GM19351 (cell line): ENCODE results near the gene MRAP2.
"Not testable (repeated sequence)": the region's sequence is repeated elsewhere in the genome, so short reads cannot be mapped to it uniquely, and the experiment has no call there.

Source experiments
- ATAC-seq: cut with Tn5 transposase; IDR thresholded peaks from one replicate; pipeline ENCODE4 v1.9.1; 2021; ENCODE audit warnings: mild to moderate bottlenecking, moderate library complexity; ENCODE audit not compliant: unreplicated experiment

MRAP2 gene

DNA sequence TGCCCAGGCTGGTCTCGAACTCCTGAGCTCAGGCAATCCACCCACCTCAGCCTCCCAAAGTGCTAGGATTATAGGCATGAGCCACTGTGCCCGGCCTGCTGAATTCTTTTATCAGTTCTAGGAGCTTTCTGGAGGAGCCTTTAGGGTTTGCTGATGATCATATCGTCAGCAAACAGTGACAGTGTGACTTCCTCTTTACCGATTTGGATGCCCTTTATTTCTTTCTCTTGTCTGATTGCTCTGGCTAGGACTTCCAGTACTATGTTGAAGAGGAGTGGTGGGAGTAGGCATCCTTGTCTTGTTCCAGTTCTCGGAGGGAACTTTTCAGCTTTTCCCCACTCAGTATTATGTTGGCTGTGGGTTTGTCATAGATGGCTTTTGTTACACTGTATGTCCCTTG is 35.3 kb downstream of the MRAP2 start:
- ATAC-seq, result not testable (repeated sequence)

DNA sequence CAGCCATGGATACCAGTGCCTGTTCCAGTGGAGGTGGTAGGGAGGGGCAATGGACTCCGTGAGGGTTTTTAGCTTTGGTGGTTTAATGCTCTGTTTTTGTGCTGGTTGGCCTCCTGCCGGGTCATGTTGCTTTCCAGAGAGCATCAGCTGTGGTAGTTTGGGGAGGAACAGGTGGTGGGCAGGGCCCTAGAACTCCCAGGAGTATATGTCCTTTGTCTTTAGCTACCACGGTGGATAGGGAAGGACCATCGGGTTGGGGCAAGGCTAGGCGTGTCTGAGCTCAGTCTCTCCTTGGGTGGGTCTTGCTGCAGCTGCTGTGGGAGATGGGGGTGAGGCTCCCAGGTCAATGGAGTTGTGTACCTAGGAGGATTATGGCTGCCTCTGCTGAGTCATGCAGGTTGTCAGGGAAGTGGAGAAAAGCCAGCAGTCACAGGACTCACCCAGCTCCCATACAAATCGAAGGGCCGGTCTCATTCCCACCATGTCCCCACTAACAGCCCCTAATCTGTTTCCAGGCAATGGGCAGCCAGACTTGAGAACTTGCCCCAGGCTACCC is 38.9 kb downstream of the MRAP2 start:
- ATAC-seq, result no peak

DNA sequence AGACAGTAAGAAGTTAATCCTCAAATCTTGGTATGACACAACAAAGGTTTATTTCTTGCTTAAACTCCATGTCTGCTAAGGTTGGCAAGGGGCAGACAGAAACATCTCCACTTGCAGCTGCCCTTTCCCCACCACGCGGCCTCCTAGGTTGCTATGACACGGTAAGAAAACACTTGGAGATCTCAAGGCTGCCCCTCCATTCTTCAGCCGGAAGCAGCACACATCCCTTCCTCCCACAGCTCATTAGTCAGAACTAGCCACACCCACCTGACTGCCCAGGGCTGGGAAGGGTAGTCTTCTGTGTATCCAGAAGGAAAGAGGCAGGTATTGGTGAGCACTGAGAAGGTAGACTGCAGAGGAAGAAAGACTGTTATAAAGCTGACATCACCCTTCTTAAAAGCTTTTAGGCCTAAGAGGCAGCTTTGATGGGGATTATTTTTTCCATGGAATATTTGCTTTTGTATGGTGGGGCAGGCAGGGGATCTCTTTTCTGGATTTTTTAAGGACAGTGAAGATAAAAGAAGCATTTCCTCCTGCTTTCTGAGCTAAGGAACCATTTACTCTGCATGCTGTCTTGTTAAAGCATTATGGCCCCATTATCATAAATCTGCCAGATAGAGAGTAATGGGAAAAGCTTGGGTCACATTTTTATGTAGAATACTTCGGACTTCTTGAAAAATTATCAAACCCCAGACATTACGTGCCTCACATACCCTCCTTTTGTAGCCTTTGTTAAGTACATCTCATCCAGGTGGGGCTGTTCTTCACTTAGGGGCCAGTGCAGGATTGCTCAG is 41.6 kb downstream of the MRAP2 start:
- ATAC-seq, result no peak

DNA sequence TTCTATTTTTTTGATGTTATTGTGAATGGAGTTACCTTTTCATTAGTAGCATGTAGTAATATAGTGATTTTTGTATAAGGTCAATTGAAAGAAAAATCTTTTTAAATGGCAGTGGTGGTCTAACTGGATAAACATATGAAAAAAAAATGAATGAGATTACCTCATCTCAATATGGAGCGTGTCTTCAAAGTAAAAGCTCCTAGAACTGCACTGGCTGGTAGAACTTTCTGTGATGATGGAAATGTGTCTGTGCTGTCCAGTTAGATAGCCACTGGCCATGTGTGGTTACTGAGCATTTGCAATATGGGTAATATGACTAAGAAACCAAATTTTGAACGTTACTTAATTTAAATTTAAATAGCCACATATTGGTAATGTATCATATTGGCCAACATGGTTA is 44.1 kb downstream of the MRAP2 start:
- no peak for ATAC-seq

DNA sequence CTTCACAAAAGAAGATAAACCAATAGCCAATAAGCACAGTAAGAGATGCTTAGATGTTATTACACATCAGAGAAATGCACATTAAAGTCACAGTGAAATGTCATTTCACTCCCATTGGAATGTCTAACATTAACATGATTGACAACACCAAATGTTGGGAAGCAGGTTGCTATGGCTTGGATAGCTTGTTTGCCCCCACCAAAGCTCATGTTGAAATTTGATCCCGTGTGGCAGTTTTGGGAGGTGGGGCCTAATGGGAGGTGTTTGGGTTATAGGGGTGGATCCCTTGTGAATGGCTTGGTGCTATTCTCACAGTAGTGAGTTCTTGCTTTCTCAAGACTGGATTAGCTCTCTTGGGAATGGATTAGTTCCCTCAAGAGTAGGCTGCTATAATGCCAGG is 44.8 kb downstream of the MRAP2 start:
- ATAC-seq, result no peak

- no peak for ATAC-seq
Observed at GRCh38 chr6:84081222-84081621, 47.6 kb downstream of the MRAP2 start.

GRCh38 chr6:84082689-84083265 is 49.2 kb downstream of the MRAP2 start:
- no peak for ATAC-seq

DNA sequence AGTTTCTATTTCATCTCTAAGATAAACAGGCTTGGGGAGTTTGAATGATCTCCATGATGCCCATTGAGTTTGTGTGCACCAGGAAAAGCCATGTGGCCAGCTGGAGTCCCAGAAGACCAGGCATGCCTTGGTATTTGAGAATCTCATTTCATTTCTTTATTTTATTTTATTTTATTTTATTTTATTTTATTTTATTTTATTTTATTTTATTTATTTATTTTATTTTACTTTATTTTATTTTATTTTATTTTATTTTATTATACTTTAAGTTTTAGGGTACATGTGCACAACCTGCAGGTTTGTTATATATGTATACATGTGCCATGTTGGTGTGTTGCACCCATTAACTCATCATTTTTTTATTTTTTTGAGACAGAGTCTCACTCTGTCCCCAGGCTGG is 51.1 kb downstream of the MRAP2 start:
- not testable (repeated sequence) for ATAC-seq

GRCh38 chr6:84086056-84086455 is 52.5 kb downstream of the MRAP2 start:
- ATAC-seq, result no peak

DNA sequence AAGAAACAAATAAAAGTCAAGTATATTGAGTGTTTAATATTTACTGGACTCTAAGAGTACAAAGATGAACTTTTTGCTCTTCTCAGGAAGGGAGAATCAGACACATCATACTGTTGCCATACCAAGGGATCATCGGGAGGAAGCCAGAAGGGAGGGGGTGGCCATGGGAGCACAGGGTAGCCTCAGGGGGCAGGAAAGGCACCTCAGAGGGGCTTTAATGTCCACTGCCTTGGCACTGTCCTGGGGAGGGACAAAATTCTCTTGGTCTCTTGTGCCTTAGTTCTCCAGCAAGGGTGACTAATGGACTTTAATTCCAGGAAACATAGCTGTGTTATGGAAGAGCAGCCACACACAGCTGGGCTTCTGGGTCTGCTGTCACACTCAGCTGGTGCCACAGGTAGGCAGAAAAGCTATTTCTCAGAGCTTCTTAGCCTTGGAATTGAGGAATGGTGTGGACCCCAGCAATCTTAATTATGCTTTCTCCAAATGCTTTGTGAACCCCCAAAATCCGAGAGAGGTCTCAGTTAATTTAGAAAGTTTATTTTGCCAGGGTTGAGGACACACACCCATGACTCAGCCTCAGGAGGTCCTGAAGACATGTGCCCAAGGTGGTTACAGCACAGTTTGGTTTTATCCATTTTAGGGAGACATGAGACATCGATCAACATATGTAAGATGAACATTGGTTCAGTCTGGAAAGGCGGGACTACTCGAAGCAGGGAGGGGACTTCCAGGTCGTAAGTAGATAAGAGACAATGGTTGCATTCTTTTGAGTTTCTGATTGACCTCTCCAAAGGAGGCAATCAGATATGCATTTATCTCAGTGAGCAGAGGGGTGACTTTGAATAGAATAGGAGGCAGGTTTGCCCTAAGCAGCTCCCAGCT is 53.2 kb downstream of the MRAP2 start:
- no peak for ATAC-seq

- ATAC-seq, result no peak
Observed at GRCh38 chr6:84089081-84089480, 55.5 kb downstream of the MRAP2 start.

GRCh38 chr6:84089552-84089951 is 56.0 kb downstream of the MRAP2 start:
- no peak for ATAC-seq

GRCh38 chr6:84093441-84094435 is 60.2 kb downstream of the MRAP2 start:
- peak; percentile 75 for ATAC-seq

DNA sequence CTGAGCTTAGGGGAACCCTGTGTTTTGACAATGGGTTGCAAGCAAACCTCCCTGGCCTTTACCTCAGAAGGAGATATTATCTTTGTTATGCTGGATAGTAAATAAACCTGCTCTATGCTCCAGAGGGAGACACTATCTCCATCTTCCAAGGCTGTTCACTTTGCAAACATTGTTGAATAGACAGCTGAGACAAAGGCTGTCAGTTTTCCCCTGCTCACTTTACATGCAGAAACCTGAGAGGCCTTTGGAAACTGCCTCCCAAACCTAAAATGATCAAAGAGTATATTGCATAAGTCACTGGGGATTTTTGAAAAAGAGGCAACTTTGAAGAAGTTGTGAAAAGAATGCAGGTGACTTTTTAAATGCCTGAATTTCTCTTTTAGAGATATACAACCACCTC is 61.6 kb downstream of the MRAP2 start:
- no peak for ATAC-seq

- ATAC-seq, result no peak
Observed at GRCh38 chr6:84103029-84103428, 69.5 kb downstream of the MRAP2 start.

GRCh38 chr6:84105215-84105924 is 71.8 kb downstream of the MRAP2 start:
- not testable (repeated sequence) for ATAC-seq

DNA sequence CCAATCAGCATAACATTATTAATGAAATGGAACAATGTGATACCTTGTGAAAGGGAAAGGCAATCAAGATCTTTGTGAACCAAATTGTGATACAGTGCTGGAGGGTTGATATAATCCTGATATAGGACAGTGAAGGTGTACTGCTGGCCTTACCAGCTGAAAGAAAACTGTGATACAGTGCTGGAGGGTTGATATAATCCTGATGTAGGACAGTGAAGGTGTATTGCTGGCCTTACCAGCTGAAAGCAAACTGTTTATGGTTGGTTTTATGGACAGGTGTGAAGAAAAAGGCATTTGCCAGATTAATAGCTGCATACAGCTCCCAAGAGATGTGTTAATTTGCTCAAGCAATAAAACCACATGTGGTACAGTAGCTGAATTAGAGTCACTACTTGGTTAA is 73.9 kb downstream of the MRAP2 start:
- ATAC-seq, result no peak

DNA sequence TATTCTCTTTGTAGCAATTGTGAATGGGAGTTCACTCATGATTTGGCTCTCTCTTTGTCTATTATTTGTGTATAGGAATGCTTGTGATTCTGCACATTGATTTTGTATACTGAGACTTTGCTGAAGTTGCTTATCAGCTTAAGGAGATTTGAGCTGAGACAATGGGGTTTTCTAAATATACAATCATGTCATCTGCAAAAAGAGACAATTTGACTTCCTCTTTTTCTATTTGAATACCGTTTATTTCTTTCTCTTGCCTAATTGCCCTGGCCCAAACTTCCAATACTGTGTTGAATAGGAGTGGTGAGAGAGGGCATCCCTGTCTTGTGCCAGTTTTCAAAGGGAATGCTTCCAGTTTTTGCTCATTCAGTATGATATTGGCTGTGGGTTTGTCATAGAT is 77.8 kb downstream of the MRAP2 start:
- not testable (repeated sequence) for ATAC-seq

DNA sequence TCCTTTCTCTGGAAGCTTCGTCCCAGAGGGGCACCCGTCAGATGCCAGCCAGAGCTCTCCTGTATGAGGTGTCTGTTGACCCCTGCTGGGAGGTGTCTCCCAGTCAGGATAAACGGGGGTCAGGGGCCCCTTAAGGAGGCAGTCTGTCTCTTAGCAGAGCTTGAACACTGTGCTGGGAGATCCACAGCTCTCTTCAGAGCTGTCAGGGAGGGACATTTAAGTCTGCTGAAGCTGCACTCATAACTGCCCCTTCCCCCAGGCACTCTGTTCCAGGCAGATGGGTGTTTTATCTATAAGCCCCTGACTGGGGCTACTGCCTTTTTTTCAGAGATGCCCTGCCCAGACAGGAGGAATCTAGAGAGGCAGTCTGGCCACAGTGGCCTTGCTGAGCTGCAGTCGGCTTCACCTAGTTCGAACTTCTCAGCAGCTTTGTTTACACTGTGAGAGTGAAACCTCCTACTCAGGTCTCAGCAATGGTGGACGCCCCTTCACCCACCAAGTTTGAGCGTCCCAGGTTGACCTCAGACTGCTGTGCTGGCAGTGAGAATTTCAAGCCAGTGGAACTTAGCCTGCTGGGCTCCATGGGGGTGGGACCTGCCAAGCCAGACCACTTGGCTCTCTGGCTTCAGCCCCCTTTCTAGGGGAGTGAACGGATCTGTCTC is 81.5 kb downstream of the MRAP2 start:
- not testable (repeated sequence) for ATAC-seq
